Measurements from ENCODE around the gene DNAJC19.

The DNAJC19 gene

DNA sequence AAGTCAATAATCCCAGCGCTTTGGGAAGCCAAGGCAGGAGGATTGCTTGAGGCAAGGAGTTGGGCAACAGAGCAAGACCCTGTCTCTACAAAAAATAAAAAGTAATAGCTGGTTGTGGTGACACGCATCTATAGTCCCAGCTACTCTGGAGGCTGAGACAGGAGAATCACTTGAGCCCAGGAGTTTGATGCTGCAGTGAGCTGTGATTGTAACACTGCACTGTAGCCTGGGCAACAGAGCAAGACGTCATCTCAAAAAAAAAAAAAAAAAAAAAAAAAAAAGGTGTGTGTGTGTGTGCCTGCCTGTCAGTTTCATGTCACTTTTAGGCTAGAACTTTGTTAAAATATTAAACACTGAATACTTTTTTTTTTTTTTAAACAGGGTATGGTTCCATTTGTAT is 28.4 kb downstream of the DNAJC19 start:
- no peak for DNase-seq (ENCODE audit: low read depth)

DNA sequence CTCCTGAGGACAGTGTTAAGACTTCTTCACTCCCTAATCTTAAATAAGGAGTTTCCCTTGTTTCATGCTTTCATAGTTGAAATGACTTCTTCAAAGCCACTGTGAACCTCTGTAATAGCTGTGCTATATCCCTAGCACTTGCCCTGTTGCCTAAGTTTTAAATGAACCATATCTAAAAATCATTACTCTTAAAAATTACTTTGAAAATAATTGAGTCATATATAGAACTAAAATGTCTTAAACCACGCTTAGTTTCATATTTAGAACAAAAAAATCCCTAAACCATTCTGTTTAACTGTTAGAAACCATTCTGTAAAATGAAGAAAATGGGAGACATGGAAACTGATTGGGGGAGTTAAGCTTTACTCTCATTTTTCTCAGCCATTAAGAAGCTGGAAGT is 29.8 kb downstream of the DNAJC19 start:
- no peak for DNase-seq (ENCODE audit: low read depth)

DNA sequence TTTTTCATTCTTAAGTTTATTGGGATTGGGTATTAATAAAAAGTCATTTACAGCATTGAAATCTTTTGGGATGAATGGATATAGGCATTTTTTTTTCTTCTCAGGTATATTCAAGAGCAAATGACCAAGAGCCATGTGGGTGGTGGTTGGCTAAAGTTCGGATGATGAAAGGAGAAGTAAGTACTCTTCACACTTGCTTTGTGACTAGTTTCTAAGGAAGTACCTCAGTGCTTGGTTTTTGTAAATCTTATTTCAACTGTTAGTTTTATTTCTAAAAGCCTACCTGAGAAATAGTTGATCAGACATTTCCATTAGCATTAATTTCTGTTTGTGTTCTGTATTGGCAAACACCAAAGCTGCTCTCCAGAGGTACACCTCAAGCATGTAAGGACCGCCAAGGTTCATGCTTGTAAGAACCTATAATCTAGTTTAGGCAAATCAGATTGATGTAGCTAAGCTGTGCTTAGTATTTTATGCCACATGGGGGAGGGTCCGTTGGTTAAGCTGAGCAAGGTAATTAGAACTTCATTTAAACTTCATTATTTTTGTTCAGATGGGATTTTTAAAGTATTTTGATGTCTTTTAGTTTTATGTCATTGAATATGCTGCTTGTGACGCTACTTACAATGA is 41.7 kb downstream of the DNAJC19 start:
- no peak for DNase-seq (ENCODE audit: low read depth)

DNA sequence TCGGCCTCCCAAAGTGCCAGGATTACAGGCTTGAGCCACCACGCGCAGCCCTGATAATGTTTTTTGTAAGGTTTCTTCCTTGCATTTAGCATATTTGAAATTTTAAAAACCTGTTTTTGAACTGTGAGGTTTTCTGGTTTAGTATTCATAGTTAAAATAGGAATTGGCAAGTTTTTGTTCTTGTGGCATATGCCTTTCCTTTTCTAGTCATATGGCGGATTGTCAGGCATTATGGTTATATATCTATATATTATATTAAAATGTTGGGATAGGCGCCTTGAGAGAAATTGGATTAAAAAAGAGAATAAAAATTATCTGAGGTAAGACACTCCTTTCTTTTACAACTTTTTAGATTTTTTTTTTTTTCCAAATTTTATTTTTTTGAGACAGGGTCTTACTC is 48.7 kb downstream of the DNAJC19 start:
- no peak for DNase-seq (ENCODE audit: low read depth)

DNA sequence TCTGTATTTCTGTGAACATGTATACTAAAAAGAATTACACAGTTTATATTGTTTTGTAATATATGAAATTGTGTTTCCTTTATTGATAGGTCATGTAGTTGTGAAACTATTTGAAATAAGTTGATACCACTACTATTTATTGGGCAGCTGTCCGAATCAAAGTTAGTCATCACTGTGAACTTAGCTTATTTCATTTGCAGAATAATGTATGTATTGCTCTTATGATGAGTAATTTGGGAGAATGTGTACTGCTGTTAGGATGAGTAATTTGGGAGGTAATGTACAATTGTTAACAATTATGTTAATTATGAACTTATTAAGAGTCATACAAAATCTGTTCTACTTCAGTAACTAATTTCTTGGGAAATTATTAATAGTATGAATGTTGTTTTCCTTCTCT is 54.9 kb downstream of the DNAJC19 start:
- no peak for DNase-seq (ENCODE audit: low read depth)

All from non-pigmented ciliary epithelial cell (primary cell).